Thyroid gland (tissue), 4 donors: ENCODE results near the gene CA10. TPM values are rescaled to one million over a fixed set of nuclear protein-coding genes. Genes with fewer than 3 reads are reported as not detected.

ENCODE experiments used
- DNase-seq, 2 donors: peaks; one replicate each; pipeline ENCODE4 v3.0.0-alpha.2; 2019
- H3K27ac ChIP-seq, 3 donors: fragments of 200-600 bp; sonication (generic); 1 replicate in 2 of 3; 2 replicates in 1 of 3; pipeline ENCODE4 v1.5.1; 2016 to 2019; ENCODE audit warnings: mild to moderate bottlenecking in 1 of 3, moderate library complexity in 1 of 3
- H3K27me3 ChIP-seq: fragments of 200-600 bp; sonication (generic); one replicate; pipeline ENCODE4 v1.5.1; 2019
- H3K36me3 ChIP-seq, 2 donors: fragments of 200-600 bp; sonication (generic); one replicate each; pipeline ENCODE4 v1.5.1; 2016 to 2019
- H3K4me1 ChIP-seq, 2 donors: fragments of 200-600 bp; sonication (generic); one replicate each; pipeline ENCODE4 v1.5.1; 2017 to 2019
- H3K4me3 ChIP-seq, 3 donors: fragments of 200-600 bp; sonication (generic); replicated peaks in 1 of 3; 1 replicate in 2 of 3; 2 replicates in 1 of 3; pipeline ENCODE4 v1.5.1; 2016; ENCODE audit warnings: mild to moderate bottlenecking in 1 of 3
- H3K9me3 ChIP-seq: fragments of 200-600 bp; sonication (generic); one replicate; pipeline ENCODE4 v1.5.1; 2017
- CTCF ChIP-seq, 6 experiments: fragments of 200-600 bp in 3 of 6; fragments of 450-650 bp in 3 of 6; sonication (generic) in 3 of 6; IDR thresholded peaks; one replicate each; pipeline ENCODE4 v1.5.1; 2016 to 2019; ENCODE audit warnings: antibody characterized with exemption in 6 of 6, mild to moderate bottlenecking in 2 of 6, inconsistent platforms in 1 of 6, moderate library complexity in 1 of 6
- POLR2A ChIP-seq, 2 donors: fragments of 450-650 bp; IDR thresholded peaks; one replicate each; pipeline ENCODE4 v1.6.1; 2017; ENCODE audit warnings: antibody characterized with exemption in 2 of 2, mild to moderate bottlenecking in 2 of 2, moderate library complexity in 1 of 2
- WGBS, 2 donors: methylation state at CpG; one replicate each; pipeline ENCODE4 v1.1.5; 2017; 5-methylcytosine and 5-hydroxymethylcytosine counted together
- intact Hi-C: fragments of 100-400 bp; cut with DNase I; formaldehyde crosslinking; loops from one replicate; pipeline ENCODE4 v1.15.1; 2023
- total RNA-seq, 4 donors: library from RNA; depleted of rRNA; stranded (reverse); fragments of >200 nt; gene quantifications; one replicate each; pipeline ENCODE4 v1.2.3, GENCODE V29; 2016

The CA10 gene
- total RNA-seq, 4 donors from 2014 or later: not detected

DNA sequence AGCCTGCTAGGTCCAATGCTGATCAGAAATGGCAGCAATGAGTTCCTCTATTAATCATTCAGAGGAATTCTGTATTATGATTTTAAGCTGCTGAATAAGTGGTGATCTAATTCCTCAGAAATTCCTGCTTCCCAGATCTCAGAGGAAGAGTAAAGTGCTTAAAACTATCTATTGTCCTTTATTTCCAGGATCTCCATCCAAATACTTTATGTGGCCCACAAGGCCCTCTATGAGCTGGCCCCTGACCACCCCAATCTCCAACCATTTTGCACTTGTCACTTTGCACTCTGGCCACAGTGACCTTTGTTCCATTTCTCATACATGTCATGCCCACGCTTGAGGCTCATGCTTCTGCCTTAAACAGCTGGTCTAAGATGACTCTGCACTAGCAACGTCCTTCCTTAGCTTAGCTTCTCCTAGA is 93.7 kb downstream of the CA10 start:
- no peak for DNase-seq
- no peaks in the 10 kb centered on the region for H3K9me3 ChIP-seq
- no peak overlapping the region for H3K4me3 ChIP-seq
- TF ChIP-seq CTCF (IDR thresholded peaks at IDR 0.05): no peak
- TF ChIP-seq POLR2A (IDR thresholded peaks at IDR 0.05): no peak
- no peaks in the 10 kb centered on the region for H3K4me1 ChIP-seq
- WGBS, 2 donors: 68 to 73% methylated on average over 2 of the region's 2 CpGs
- intact Hi-C loops: no loop called here
- no peak overlapping the region for H3K27ac ChIP-seq
- H3K36me3 ChIP-seq: no peaks in the 10 kb centered on the region
- H3K27me3 ChIP-seq: no peaks in the 10 kb centered on the region

- intact Hi-C loops: no loop called here
- H3K36me3 ChIP-seq: no peaks in the 10 kb centered on the region
- no peaks in the 10 kb centered on the region for H3K9me3 ChIP-seq
- H3K27ac ChIP-seq: no peak overlapping the region
- no peaks in the 10 kb centered on the region for H3K27me3 ChIP-seq
- no peak overlapping the region for H3K4me3 ChIP-seq
- no peak for TF ChIP-seq CTCF (IDR thresholded peaks at IDR 0.05)
- no peak for TF ChIP-seq POLR2A (IDR thresholded peaks at IDR 0.05)
- DNase-seq: no peak
- 64 to 73% methylated on average over 1 of the region's 1 CpG for WGBS, 2 donors
- no peaks in the 10 kb centered on the region for H3K4me1 ChIP-seq
These were observed 109.0 kb downstream of the CA10 start for GRCh38 chr17:52049496-52049895.

GRCh38 chr17:52049051-52049450 is 109.5 kb downstream of the CA10 start:
- no peak for DNase-seq
- Histone ChIP-seq H3K27ac (no peak overlapping the region), H3K36me3 (no peaks in the 10 kb centered on the region), H3K9me3 (no peaks in the 10 kb centered on the region), H3K27me3 (no peaks in the 10 kb centered on the region), H3K4me1 (no peaks in the 10 kb centered on the region), H3K4me3 (no peak overlapping the region)
- 75 to 85% methylated on average over 3 of the region's 3 CpGs for WGBS, 2 donors
- no peak for TF ChIP-seq CTCF (IDR thresholded peaks at IDR 0.05)
- TF ChIP-seq POLR2A (IDR thresholded peaks at IDR 0.05): no peak
- intact Hi-C loops: no loop called here

GRCh38 chr17:52048137-52048898 is 110.2 kb downstream of the CA10 start:
- TF ChIP-seq CTCF (IDR thresholded peaks at IDR 0.05) (no peak), POLR2A (IDR thresholded peaks at IDR 0.05) (no peak)
- no peaks in the 10 kb centered on the region for H3K27me3 ChIP-seq
- no peaks in the 10 kb centered on the region for H3K36me3 ChIP-seq
- intact Hi-C loops: no loop called here
- H3K4me3 ChIP-seq: no peak overlapping the region
- no peak for DNase-seq
- H3K4me1 ChIP-seq: no peaks in the 10 kb centered on the region
- 72% methylated on average over 5 of the region's 5 CpGs for WGBS, 2 donors
- no peaks in the 10 kb centered on the region for H3K9me3 ChIP-seq
- H3K27ac ChIP-seq: no peak overlapping the region

DNA sequence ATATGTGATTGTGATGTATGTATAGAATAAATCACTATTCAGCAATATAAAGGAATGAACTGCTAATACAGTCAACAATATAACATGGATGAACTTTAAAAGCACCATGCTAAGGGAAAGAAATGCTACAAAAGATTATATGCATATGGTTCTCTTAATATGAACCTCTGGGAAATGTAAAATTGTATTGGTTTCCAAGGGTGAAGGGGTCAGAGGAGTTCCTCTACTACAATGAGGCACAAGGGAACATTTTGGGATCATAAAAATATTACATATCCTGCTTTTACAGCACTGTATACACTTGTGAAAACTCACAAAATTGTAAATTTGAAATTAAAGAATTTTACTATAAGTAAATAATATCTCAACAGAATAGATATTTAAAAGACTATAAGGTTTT is 111.4 kb downstream of the CA10 start:
- Histone ChIP-seq H3K36me3 (no peaks in the 10 kb centered on the region), H3K9me3 (no peaks in the 10 kb centered on the region), H3K27me3 (no peaks in the 10 kb centered on the region), H3K4me1 (no peaks in the 10 kb centered on the region), H3K4me3 (no peak overlapping the region), H3K27ac (no peak overlapping the region)
- intact Hi-C loops: no loop called here
- TF ChIP-seq POLR2A (IDR thresholded peaks at IDR 0.05) (no peak), CTCF (IDR thresholded peaks at IDR 0.05) (no peak)
- no peak for DNase-seq
